Left ventricle myocardium inferior (tissue), 1 donor: ENCODE measurements around the gene SORD. TPM values are rescaled to one million over a fixed set of nuclear protein-coding genes. Genes with fewer than 3 reads are reported as not detected.
"Not testable (repeated sequence)": the region's sequence is repeated elsewhere in the genome, so short reads cannot be mapped to it uniquely, and the experiment has no call there.

Experiments
- DNase-seq: peaks from one replicate; pipeline ENCODE4 v3.0.0-alpha.2; 2020
- H3K27ac ChIP-seq: fragments of 200-600 bp; replicated peaks from 2 replicates; pipeline ENCODE4 v1.8.0; 2021
- H3K27me3 ChIP-seq: fragments of 200-600 bp; 2 replicates; pipeline ENCODE4 v1.8.0; 2021; ENCODE audit warnings: low read depth
- H3K36me3 ChIP-seq: fragments of 200-600 bp; 2 replicates; pipeline ENCODE4 v1.8.0; 2021
- H3K4me1 ChIP-seq: fragments of 200-600 bp; 2 replicates; pipeline ENCODE4 v1.8.0; 2021
- H3K4me3 ChIP-seq: fragments of 200-600 bp; 2 replicates; pipeline ENCODE4 v1.8.0; 2021; ENCODE audit warnings: mild to moderate bottlenecking, moderate library complexity
- H3K9me3 ChIP-seq: fragments of 200-600 bp; replicated peaks from 2 replicates; pipeline ENCODE4 v1.8.0; 2021
- CTCF ChIP-seq: fragments of 200-600 bp; IDR thresholded peaks from 2 replicates; pipeline ENCODE4 v1.8.0; 2021; ENCODE audit warnings: antibody characterized with exemption, mild to moderate bottlenecking, borderline replicate concordance
- intact Hi-C: fragments of 100-400 bp; cut with micrococcal nuclease; formaldehyde crosslinking; loops from one replicate; pipeline ENCODE4 v1.11.0; 2022
- total RNA-seq: library from RNA; stranded (reverse); fragmentation: NEBNext Ultra II Directional; extraction: Animal tissue kit (Norgen Biotek cat#: 25700); gene quantifications from one replicate; pipeline ENCODE4 v1.2.1, GENCODE V29; 2021
- donor health status: DM: no; HTN: yes; CAD: no; lungs with severe emphysema.

The SORD gene
- total RNA-seq, 1 donor from 2014 or later = 13.6 TPM

GRCh38 chr15:44999105-44999504 is 23.9 kb upstream of the SORD start:
- intact Hi-C loops = no loop called here
- Histone ChIP-seq H3K4me1 (no peaks in the 10 kb centered on the region), H3K36me3 (no peaks in the 10 kb centered on the region), H3K27me3 (peaks cover 5% of the 10 kb centered on the region), H3K4me3 (no peak overlapping the region), H3K27ac (no peak overlapping the region), H3K9me3 (peaks cover 3% of the 10 kb centered on the region)
- no peak for DNase-seq
- TF ChIP-seq CTCF = no peak

- H3K9me3 ChIP-seq, intact Hi-C loops, H3K4me1 ChIP-seq, H3K4me3 ChIP-seq, DNase-seq, H3K27me3 ChIP-seq, H3K36me3 ChIP-seq, H3K27ac ChIP-seq: not testable (repeated sequence)
Measured at GRCh38 chr15:45001180-45001579, 21.8 kb upstream of the SORD start.

- H3K4me1 ChIP-seq, DNase-seq, H3K27me3 ChIP-seq, intact Hi-C loops, H3K36me3 ChIP-seq, H3K27ac ChIP-seq, H3K4me3 ChIP-seq, H3K9me3 ChIP-seq: not testable (repeated sequence)
Measured at GRCh38 chr15:45003731-45004410, 19.1 kb upstream of the SORD start.

GRCh38 chr15:45004590-45005175 is 18.3 kb upstream of the SORD start:
- H3K4me1 ChIP-seq, H3K27ac ChIP-seq, H3K4me3 ChIP-seq, H3K9me3 ChIP-seq, intact Hi-C loops, H3K36me3 ChIP-seq, H3K27me3 ChIP-seq, DNase-seq: not testable (repeated sequence)

- Histone ChIP-seq H3K4me1 (no peaks in the 10 kb centered on the region), H3K27me3 (peaks cover 15% of the 10 kb centered on the region), H3K27ac (no peak overlapping the region), H3K4me3 (no peak overlapping the region), H3K36me3 (no peaks in the 10 kb centered on the region), H3K9me3 (peaks cover 7% of the 10 kb centered on the region)
- DNase-seq = no peak
- TF ChIP-seq CTCF = no peak
- intact Hi-C loops = no loop called here
Measured at GRCh38 chr15:45009046-45009445, 13.9 kb upstream of the SORD start.

- H3K4me1 ChIP-seq, H3K4me3 ChIP-seq, H3K36me3 ChIP-seq, intact Hi-C loops, H3K27ac ChIP-seq, DNase-seq: not testable (repeated sequence)
- peaks cover 24% of the 10 kb centered on the region for H3K27me3 ChIP-seq
- peaks cover 14% of the 10 kb centered on the region for H3K9me3 ChIP-seq
Measured at GRCh38 chr15:45015114-45015513, 7.9 kb upstream of the SORD start.

GRCh38 chr15:45020222-45020900 is 2.6 kb upstream of the SORD start:
- intact Hi-C loops, DNase-seq, H3K36me3 ChIP-seq, H3K27ac ChIP-seq, H3K9me3 ChIP-seq, H3K4me3 ChIP-seq: not testable (repeated sequence)
- H3K4me1 ChIP-seq = peaks cover 23% of the 10 kb centered on the region
- H3K27me3 ChIP-seq = peaks cover 24% of the 10 kb centered on the region

GRCh38 chr15:45020901-45021259 is 2.1 kb upstream of the SORD start:
- H3K36me3 ChIP-seq, DNase-seq, intact Hi-C loops, H3K4me3 ChIP-seq, H3K27ac ChIP-seq, H3K9me3 ChIP-seq: not testable (repeated sequence)
- peaks cover 23% of the 10 kb centered on the region for H3K4me1 ChIP-seq
- H3K27me3 ChIP-seq = peaks cover 24% of the 10 kb centered on the region
